ENCODE measurements around the gene TMEM132D. TPM values are rescaled to one million over a fixed set of nuclear protein-coding genes. Genes with fewer than 3 reads are reported as not detected.

TMEM132D gene
- polyA plus RNA-seq, 1 donor from 2014 or later = 1.3 TPM

- Histone ChIP-seq H3K27me3 (ENCODE audit: insufficient read depth, low read depth, low read length) (no peaks in the 10 kb centered on the region), H3K9me3 (ENCODE audit: low read length) (no peaks in the 10 kb centered on the region), H3K4me3 (ENCODE audit: low read length) (no peak overlapping the region), H3K36me3 (ENCODE audit: insufficient read depth, low read length) (no peaks in the 10 kb centered on the region), H2AFZ (ENCODE audit: low read depth, low read length) (no peak overlapping the region), H3K9me2 (ENCODE audit: insufficient read depth, low read length) (no peaks in the 10 kb centered on the region), H3K79me2 (replicated peaks; ENCODE audit: insufficient read depth, low read length) (no peaks in the 10 kb centered on the region), H3K9ac (ENCODE audit: low read length) (no peak overlapping the region), H4K20me1 (ENCODE audit: insufficient read depth) (no peaks in the 10 kb centered on the region), H3F3A (ENCODE audit: insufficient read depth, low read length, poor library complexity, severe bottlenecking) (no peaks in the 10 kb centered on the region), H3K27ac (ENCODE audit: low read length) (no peak overlapping the region), H3K4me2 (ENCODE audit: low read length) (no peak overlapping the region)
- TF ChIP-seq RAD21 (conservative IDR thresholded peaks at IDR 0.05) (no peak), TAF1 (IDR thresholded peaks at IDR 0.05; ENCODE audit: low read depth) (no peak), EZH2 (IDR thresholded peaks at IDR 0.05; ENCODE audit: borderline replicate concordance, insufficient read depth, low read length, poor library complexity, severe bottlenecking) (no peak), MXI1 (conservative IDR thresholded peaks at IDR 0.05; ENCODE audit: poor library complexity, severe bottlenecking) (no peak), POLR2AphosphoS5 (IDR thresholded peaks at IDR 0.05) (no peak), REST (IDR thresholded peaks at IDR 0.05; ENCODE audit: borderline replicate concordance) (no peak), CTCF (IDR thresholded peaks at IDR 0.05; ENCODE audit: poor library complexity, severe bottlenecking) (no peak)
These were observed 776.1 kb downstream of the TMEM132D start for GRCh38 chr12:129127771-129128170.

- TF ChIP-seq EZH2 (IDR thresholded peaks at IDR 0.05; ENCODE audit: borderline replicate concordance, insufficient read depth, low read length, poor library complexity, severe bottlenecking) = no peak
- Histone ChIP-seq H3K27ac (ENCODE audit: low read length) (no peak overlapping the region), H4K20me1 (ENCODE audit: insufficient read depth) (no peaks in the 10 kb centered on the region), H3K4me2 (ENCODE audit: low read length) (no peak overlapping the region), H3K9me2 (ENCODE audit: insufficient read depth, low read length) (no peaks in the 10 kb centered on the region), H3K4me3 (ENCODE audit: low read length) (no peak overlapping the region), H3K9ac (ENCODE audit: low read length) (no peak overlapping the region), H3F3A (ENCODE audit: insufficient read depth, low read length, poor library complexity, severe bottlenecking) (no peaks in the 10 kb centered on the region), H3K79me2 (replicated peaks; ENCODE audit: insufficient read depth, low read length) (no peaks in the 10 kb centered on the region), H2AFZ (ENCODE audit: low read depth, low read length) (no peak overlapping the region), H3K27me3 (ENCODE audit: insufficient read depth, low read depth, low read length) (no peaks in the 10 kb centered on the region), H3K36me3 (ENCODE audit: insufficient read depth, low read length) (no peaks in the 10 kb centered on the region), H3K9me3 (ENCODE audit: low read length) (no peaks in the 10 kb centered on the region)
These were observed 776.6 kb downstream of the TMEM132D start for GRCh38 chr12:129127211-129127610.

- Histone ChIP-seq H3K9me3 (ENCODE audit: low read length) (no peaks in the 10 kb centered on the region), H2AFZ (ENCODE audit: low read depth, low read length) (no peak overlapping the region), H3K9ac (ENCODE audit: low read length) (no peak overlapping the region), H3K9me2 (ENCODE audit: insufficient read depth, low read length) (no peaks in the 10 kb centered on the region), H3K4me2 (ENCODE audit: low read length) (no peak overlapping the region), H3K27me3 (ENCODE audit: insufficient read depth, low read depth, low read length) (no peaks in the 10 kb centered on the region), H4K20me1 (ENCODE audit: insufficient read depth) (no peaks in the 10 kb centered on the region), H3K79me2 (replicated peaks; ENCODE audit: insufficient read depth, low read length) (no peaks in the 10 kb centered on the region), H3K36me3 (ENCODE audit: insufficient read depth, low read length) (no peaks in the 10 kb centered on the region), H3F3A (ENCODE audit: insufficient read depth, low read length, poor library complexity, severe bottlenecking) (no peaks in the 10 kb centered on the region), H3K4me3 (ENCODE audit: low read length) (no peak overlapping the region), H3K27ac (ENCODE audit: low read length) (no peak overlapping the region)
- no peak for TF ChIP-seq CTCF (IDR thresholded peaks at IDR 0.05; ENCODE audit: poor library complexity, severe bottlenecking)
- TF ChIP-seq SMC3 (conservative IDR thresholded peaks at IDR 0.05; ENCODE audit: poor library complexity) = no peak
- no peak for TF ChIP-seq MXI1 (conservative IDR thresholded peaks at IDR 0.05; ENCODE audit: poor library complexity, severe bottlenecking)
- no peak for TF ChIP-seq RAD21 (conservative IDR thresholded peaks at IDR 0.05)
- TF ChIP-seq EZH2 (IDR thresholded peaks at IDR 0.05; ENCODE audit: borderline replicate concordance, insufficient read depth, low read length, poor library complexity, severe bottlenecking) = no peak
- no peak for TF ChIP-seq TAF1 (IDR thresholded peaks at IDR 0.05; ENCODE audit: low read depth)
- TF ChIP-seq EP300 (conservative IDR thresholded peaks at IDR 0.05; ENCODE audit: poor library complexity, severe bottlenecking) = no peak
- TF ChIP-seq REST (IDR thresholded peaks at IDR 0.05; ENCODE audit: borderline replicate concordance) = no peak
These were observed 784.3 kb downstream of the TMEM132D start for GRCh38 chr12:129119537-129119936.

Measured in neural cell (in vitro differentiated cells).